Globus pallidus (tissue), 1 donor: Measurements from ENCODE around the gene GSTK1.
"Not testable (repeated sequence)": the region's sequence is repeated elsewhere in the genome, so short reads cannot be mapped to it uniquely, and the experiment has no call there.

Experiments used
- DNase-seq: peaks from one replicate; pipeline ENCODE4 v3.0.0-alpha.2; 2015; ENCODE audit warnings: low spot score

GSTK1 gene

GRCh38 chr7:143239813-143240212 is 23.4 kb upstream of the GSTK1 start:
- no peak for DNase-seq

GRCh38 chr7:143240291-143241168 is 22.7 kb upstream of the GSTK1 start:
- DNase-seq, result peak; percentile 83

GRCh38 chr7:143242306-143242705 is 20.9 kb upstream of the GSTK1 start:
- no peak for DNase-seq

GRCh38 chr7:143243111-143243510 is 20.1 kb upstream of the GSTK1 start:
- DNase-seq, result no peak

GRCh38 chr7:143243614-143244013 is 19.6 kb upstream of the GSTK1 start:
- no peak for DNase-seq

GRCh38 chr7:143244321-143244720 is 18.9 kb upstream of the GSTK1 start:
- no peak for DNase-seq

- no peak for DNase-seq
These were observed 18.1 kb upstream of the GSTK1 start for GRCh38 chr7:143245123-143245522.

- no peak for DNase-seq
These were observed 15.9 kb upstream of the GSTK1 start for GRCh38 chr7:143247372-143247771.

- DNase-seq, result no peak
These were observed 14.4 kb upstream of the GSTK1 start for GRCh38 chr7:143248761-143249354.

GRCh38 chr7:143250199-143250598 is 13.0 kb upstream of the GSTK1 start:
- no peak for DNase-seq

GRCh38 chr7:143250822-143251221 is 12.4 kb upstream of the GSTK1 start:
- no peak for DNase-seq

GRCh38 chr7:143252006-143252405 is 11.2 kb upstream of the GSTK1 start:
- DNase-seq, result no peak

- DNase-seq, result no peak
These were observed 7.7 kb upstream of the GSTK1 start for GRCh38 chr7:143255564-143255963.

GRCh38 chr7:143256325-143256724 is 6.9 kb upstream of the GSTK1 start:
- DNase-seq, result no peak

- DNase-seq, result no peak
These were observed 6.3 kb upstream of the GSTK1 start for GRCh38 chr7:143256932-143257331.

GRCh38 chr7:143257501-143257900 is 5.7 kb upstream of the GSTK1 start:
- no peak for DNase-seq

- no peak for DNase-seq
These were observed 4.4 kb upstream of the GSTK1 start for GRCh38 chr7:143258831-143259230.

GRCh38 chr7:143259765-143260164 is 3.5 kb upstream of the GSTK1 start:
- DNase-seq, result no peak

- no peak for DNase-seq
These were observed 1.3 kb upstream of the GSTK1 start for GRCh38 chr7:143261901-143262300.

- DNase-seq, result not testable (repeated sequence)
These were observed 941 bp downstream of the GSTK1 start for GRCh38 chr7:143264196-143264568.

- peak; percentile 24 for DNase-seq
These were observed 1.9 kb downstream of the GSTK1 start for GRCh38 chr7:143265017-143265693.

GRCh38 chr7:143269251-143269650 is 6.0 kb downstream of the GSTK1 start:
- no peak for DNase-seq

GRCh38 chr7:143271240-143271639 is 8.0 kb downstream of the GSTK1 start:
- no peak for DNase-seq
